ENCODE measurements around the gene SPOUT1.
"Not testable (repeated sequence)": the region's sequence is repeated elsewhere in the genome, so short reads cannot be mapped to it uniquely, and the experiment has no call there.

The SPOUT1 gene

GRCh38 chr9:128829477-128830251, at the start of gene SPOUT1:
Gene SPOUT1, minus strand, starts transcription at chr9:128829794. Its CDS starts 14 bp downstream, at chr9:128829780.
- peak; percentile 79 for DNase-seq (ENCODE audit: low read depth, low spot score)

GRCh38 chr9:128877852-128878251, 48.3 kb upstream of the SPOUT1 start:
- DNase-seq (ENCODE audit: low read depth, low spot score) = no peak

- DNase-seq (ENCODE audit: low read depth, low spot score) = not testable (repeated sequence)
Observed at GRCh38 chr9:128870941-128871265, 41.3 kb upstream of the SPOUT1 start.

- DNase-seq (ENCODE audit: low read depth, low spot score) = no peak
Observed at GRCh38 chr9:128870128-128870940, 40.7 kb upstream of the SPOUT1 start.

GRCh38 chr9:128863647-128864046, 34.1 kb upstream of the SPOUT1 start:
- DNase-seq (ENCODE audit: low read depth, low spot score) = no peak

GRCh38 chr9:128862401-128862851, 32.8 kb upstream of the SPOUT1 start:
- DNase-seq (ENCODE audit: low read depth, low spot score) = no peak

- no peak for DNase-seq (ENCODE audit: low read depth, low spot score)
Observed at GRCh38 chr9:128861501-128861900, 31.9 kb upstream of the SPOUT1 start.

- DNase-seq (ENCODE audit: low read depth, low spot score) = no peak
Observed at GRCh38 chr9:128860937-128861336, 31.3 kb upstream of the SPOUT1 start.

- DNase-seq (ENCODE audit: low read depth, low spot score) = not testable (repeated sequence)
Observed at GRCh38 chr9:128858476-128858875, 28.9 kb upstream of the SPOUT1 start.

GRCh38 chr9:128854454-128854853, 24.9 kb upstream of the SPOUT1 start:
- DNase-seq (ENCODE audit: low read depth, low spot score) = not testable (repeated sequence)

GRCh38 chr9:128852646-128853045, 23.1 kb upstream of the SPOUT1 start:
- DNase-seq (ENCODE audit: low read depth, low spot score) = not testable (repeated sequence)

- DNase-seq (ENCODE audit: low read depth, low spot score) = not testable (repeated sequence)
Observed at GRCh38 chr9:128851779-128852600, 22.4 kb upstream of the SPOUT1 start.

- DNase-seq (ENCODE audit: low read depth, low spot score) = not testable (repeated sequence)
Observed at GRCh38 chr9:128851024-128851423, 21.4 kb upstream of the SPOUT1 start.

GRCh38 chr9:128847803-128848202, 18.2 kb upstream of the SPOUT1 start:
- DNase-seq (ENCODE audit: low read depth, low spot score) = no peak

GRCh38 chr9:128846680-128847030, 17.1 kb upstream of the SPOUT1 start:
- DNase-seq (ENCODE audit: low read depth, low spot score) = no peak

- DNase-seq (ENCODE audit: low read depth, low spot score) = no peak
Observed at GRCh38 chr9:128845186-128845931, 15.8 kb upstream of the SPOUT1 start.

GRCh38 chr9:128843171-128843570, 13.6 kb upstream of the SPOUT1 start:
- not testable (repeated sequence) for DNase-seq (ENCODE audit: low read depth, low spot score)

- DNase-seq (ENCODE audit: low read depth, low spot score) = no peak
Observed at GRCh38 chr9:128841694-128842492, 12.3 kb upstream of the SPOUT1 start.

- DNase-seq (ENCODE audit: low read depth, low spot score) = no peak
Observed at GRCh38 chr9:128840524-128840923, 10.9 kb upstream of the SPOUT1 start.

GRCh38 chr9:128838338-128838737, 8.7 kb upstream of the SPOUT1 start:
- DNase-seq (ENCODE audit: low read depth, low spot score) = no peak
